Heart right ventricle (tissue), 16 donors: ENCODE results near the gene UCHL5. TPM values are rescaled to one million over a fixed set of nuclear protein-coding genes. Genes with fewer than 3 reads are reported as not detected.

ENCODE experiments used
- ATAC-seq, 8 donors: fragments of 200-7000 bp; cut with Tn5 transposase; one replicate each; pipeline ENCODE4 v1.9.1; 2020; ENCODE audit warnings: mild to moderate bottlenecking in 8 of 8, moderate library complexity in 8 of 8, moderate number of reproducible peaks in 1 of 8
- DNase-seq, 2 donors: peaks; one replicate each; pipeline ENCODE4 v3.0.0-alpha.2; 2020
- H3K27ac ChIP-seq, 10 donors: fragments of 200-600 bp; sonication (generic) in 2 of 10; one replicate each; pipeline versions ENCODE4 v1.5.0 to v1.8.0; 2020 to 2022; ENCODE audit warnings: mild to moderate bottlenecking in 3 of 10
- H3K27me3 ChIP-seq, 7 donors: fragments of 200-600 bp; one replicate each; pipeline ENCODE4 v1.8.0; 2021 to 2022; ENCODE audit warnings: mild to moderate bottlenecking in 2 of 7
- H3K36me3 ChIP-seq, 9 donors: fragments of 200-600 bp; sonication (generic) in 1 of 9; one replicate each; pipeline versions ENCODE4 v1.5.0 to v1.8.0; 2020 to 2022; ENCODE audit warnings: mild to moderate bottlenecking in 2 of 9
- H3K4me1 ChIP-seq, 9 donors: fragments of 200-600 bp; sonication (generic) in 1 of 9; one replicate each; pipeline versions ENCODE4 v1.5.0 to v1.8.0; 2020 to 2022; ENCODE audit warnings: mild to moderate bottlenecking in 4 of 9
- H3K4me3 ChIP-seq, 10 donors: fragments of 200-600 bp; sonication (generic) in 2 of 10; one replicate each; pipeline versions ENCODE4 v1.5.0 to v1.8.0; 2020 to 2022; ENCODE audit warnings: mild to moderate bottlenecking in 7 of 10, moderate library complexity in 2 of 10
- H3K9me3 ChIP-seq, 11 donors: fragments of 200-600 bp in 10 of 11; sonication (generic) in 2 of 11; one replicate each; pipeline versions ENCODE4 v1.5.0 to v1.8.0; 2013 to 2022; ENCODE audit warnings: mild to moderate bottlenecking in 2 of 11, control low read depth in 1 of 11, moderate library complexity in 1 of 11
- CTCF ChIP-seq, 9 donors: fragments of 200-600 bp; sonication (generic) in 2 of 9; IDR thresholded peaks; one replicate each; pipeline versions ENCODE4 v1.5.0 to v1.8.0; 2021 to 2022; ENCODE audit warnings: antibody characterized with exemption in 9 of 9, mild to moderate bottlenecking in 5 of 9, moderate library complexity in 1 of 9
- WGBS, 2 donors: extraction: QIAGEN DNeasy Blood & Tissue Kit; methylation state at CpG; one replicate each; pipeline ENCODE4 v1.1.7; 2013; ENCODE audit warnings: inconsistent platforms in 1 of 2; 5-methylcytosine and 5-hydroxymethylcytosine counted together
- intact Hi-C, 10 donors: fragments of 100-400 bp; cut with DNase I; formaldehyde crosslinking; loops; one replicate each; pipeline versions ENCODE4 v1.11.1 to v1.14.2; 2022
- polyA plus RNA-seq, 2 donors: library from polyadenylated mRNA; stranded (reverse); fragments of 200-250 nt; gene quantifications; one replicate each; pipeline ENCODE4 v1.2.3, GENCODE V29; 2013
- total RNA-seq, 10 donors: library from RNA; stranded (reverse); fragmentation: NEBNext Ultra II Directional in 3 of 10; extraction: Animal tissue kit (Norgen Biotek cat#: 25700) in 3 of 10; gene quantifications; one replicate each; pipeline versions ENCODE4 v1.2.1 to v1.2.4, GENCODE V29; 2021 to 2023
- donor health status: Arrhythmogenic right ventricular cardiomyopathy.
- donor health status: ischemic (EF 13 %, LVEDD 7.1; RV severe dilation, severe dysfunction).
- donor health status: healthy with polysubstance abuse.
- donor health status: DM: no; HTN: yes; CAD: no.
- donor health status: DM: no; HTN: no; CAD: no.
- donor health status: ischemic (EF 25% LVEDD 6.9; RV normal size, moderate dysfunction).
- donor health status: ischemic (EF 25% LVEDD 5.7; RV mildly dilated, moderate dysfunction).
- donor health status: healthy.
- donor health status: DM: yes; HTN: yes; CAD: no.
- donor health status: Ischemic cardiomyopathy.
- donor health status: ischemic (EF 35%, LVEDD 5.7; RV mildly dilated, moderate dysfunction).
- donor health status: nonischemic (EF 11% LVEDD 7.7; RV severe dilation, severe dysfunction).
- donor health status: DM: yes; HTN: yes; CAD: no.
- donor health status: PGD.
- donor health status: ischemic (EF 29% LVEDD 5.4; RV normal size, mild dysfunction).
- donor health status: nonischemic (EF 23%, LVEDD 6.1; RV moderate dilation, normal function).

UCHL5 gene
- total and polyA plus RNA-seq, 12 donors = 13.3 to 45.2 (median 34.9) TPM

GRCh38 chr1:193104907-193105820, 46.0 kb upstream of the UCHL5 start, which contains the start of gene GLRX2:
Gene GLRX2 (minus strand): TSS chr1:193105414. CDS start chr1:193105382, 32 bp downstream.
- H3K4me3 ChIP-seq = peak within 1 kb of the TSS; percentile 65 to 96 (median 84)
- no peaks in the 10 kb centered on the region for H3K27me3 ChIP-seq
- H3K36me3 ChIP-seq = peaks cover 0 to 14% (median 0%) of the 10 kb centered on the region in 9 donors
- WGBS, 2 donors = 0% methylated on average over 64 to 73 of the region's 73 CpGs
- peak within 1 kb of the TSS; percentile 25 to 96 (median 94) for H3K27ac ChIP-seq
- intact Hi-C loops = loop anchor here in 7 of 10 donors (1.0 to 10.0 kb wide), 9 partner anchors 16 to 630 kb away; partner anchors contain the start of genes RO60 (in 2 of the 7), UCHL5 (in 2 of the 7) and CDC73 (in 1 of the 7)
- no peaks in the 10 kb centered on the region for H3K9me3 ChIP-seq
- TF ChIP-seq CTCF (IDR thresholded peaks at IDR 0.05) = peak in 4 of 9 donors; percentile 19 to 43 (median 29)
- DNase-seq = peak; percentile 83 to 90
- peak; percentile 96 to 99 (median 98) for ATAC-seq
- peaks cover 0 to 26% (median 16%) of the 10 kb centered on the region in 9 donors for H3K4me1 ChIP-seq

- peaks cover 0 to 26% (median 16%) of the 10 kb centered on the region in 9 donors for H3K4me1 ChIP-seq
- peak; percentile 34 to 47 for DNase-seq
- TF ChIP-seq CTCF (IDR thresholded peaks at IDR 0.05) = no peak
- H3K9me3 ChIP-seq = no peaks in the 10 kb centered on the region
- H3K4me3 ChIP-seq = peak overlapping the region; percentile 65 to 96 (median 84)
- H3K36me3 ChIP-seq = peaks cover 0 to 21% (median 6%) of the 10 kb centered on the region in 9 donors
- 0 to 1% methylated on average over 24 of the region's 24 CpGs for WGBS, 2 donors
- ATAC-seq = peak; percentile 46 to 71 (median 58)
- intact Hi-C loops = loop anchor here in 7 of 10 donors (1.0 to 10.0 kb wide), 8 partner anchors 16 to 630 kb away; partner anchors contain the start of genes RO60 (in 2 of the 7), UCHL5 (in 2 of the 7) and CDC73 (in 1 of the 7)
- no peaks in the 10 kb centered on the region for H3K27me3 ChIP-seq
- H3K27ac ChIP-seq = peak overlapping the region; percentile 25 to 96 (median 94)
Measured at GRCh38 chr1:193104502-193104906, 45.3 kb upstream of the UCHL5 start.

- Histone ChIP-seq H3K36me3 (peaks cover 0 to 27% (median 10%) of the 10 kb centered on the region in 9 donors), H3K27me3 (no peaks in the 10 kb centered on the region), H3K4me3 (peak overlapping the region; percentile 65 to 96 (median 84)), H3K4me1 (peaks cover 0 to 26% (median 16%) of the 10 kb centered on the region in 9 donors), H3K27ac (peak overlapping the region in 9 of 10 donors; percentile 89 to 96 (median 94)), H3K9me3 (no peaks in the 10 kb centered on the region)
- TF ChIP-seq CTCF (IDR thresholded peaks at IDR 0.05) = no peak
- ATAC-seq = no peak
- 30 to 35% methylated on average over 9 of the region's 9 CpGs for WGBS, 2 donors
- DNase-seq = no peak
- intact Hi-C loops = loop anchor here in 7 of 10 donors (1.0 to 10.0 kb wide), 8 partner anchors 17 to 629 kb away; partner anchors contain the start of genes RO60 (in 2 of the 7), UCHL5 (in 2 of the 7) and CDC73 (in 1 of the 7)
Measured at GRCh38 chr1:193103759-193104501, 44.8 kb upstream of the UCHL5 start.
